K562 (cell line): Measurements from ENCODE around the gene NCOA1. TPM values are rescaled to one million over a fixed set of nuclear protein-coding genes. Genes with fewer than 3 reads are reported as not detected.

Source experiments
- ATF3 ChIP-seq, 2 experiments: fragments of 450-650 bp in 1 of 2; sonication (generic) in 1 of 2; formaldehyde crosslinking in 1 of 2; IDR thresholded peaks in 1 of 2; conservative IDR thresholded peaks in 1 of 2; 2 replicates each; pipeline versions ENCODE4 v1.6.1 to v1.8.1; 2016 to 2023; ENCODE audit warnings: mild to moderate bottlenecking in 2 of 2, moderate library complexity in 2 of 2, inconsistent platforms in 1 of 2, missing genetic modification reagents in 1 of 2
- BRF2 ChIP-seq: IDR thresholded peaks from 3 replicates; pipeline ENCODE4 v1.6.1; 2011; ENCODE audit warnings: borderline replicate concordance, mild to moderate bottlenecking; ENCODE audit not compliant: insufficient read length, insufficient read depth
- CREB3 ChIP-seq: fragments of 450-650 bp; conservative IDR thresholded peaks from 2 replicates; pipeline ENCODE4 v1.6.1; 2016; ENCODE audit warnings: missing genetic modification characterization, low read depth, mild to moderate bottlenecking, missing compliant biosample characterization, moderate library complexity
- GTF3C2 ChIP-seq: IDR thresholded peaks from 3 replicates; pipeline ENCODE4 v1.6.1; 2011; ENCODE audit warnings: borderline replicate concordance, mild to moderate bottlenecking, moderate library complexity; ENCODE audit not compliant: insufficient read length; ENCODE audit errors: extremely low read depth
- KDM1A ChIP-seq, 2 experiments: fragments of 450-650 bp; IDR thresholded peaks; 2 replicates each; pipeline ENCODE4 v1.6.1; 2016; ENCODE audit warnings: mild to moderate bottlenecking in 2 of 2
- NFRKB ChIP-seq: fragments of 450-650 bp; IDR thresholded peaks from 2 replicates; pipeline ENCODE4 v1.6.1; 2016; ENCODE audit warnings: low read depth
- PCBP1 ChIP-seq: fragments of 200-400 bp; formaldehyde crosslinking; IDR thresholded peaks from 2 replicates; pipeline ENCODE4 v1.6.1; 2018; ENCODE audit warnings: mild to moderate bottlenecking, low read depth, low read length; ENCODE audit not compliant: poor library complexity, severe bottlenecking
- PCBP2 ChIP-seq: fragments of 200-400 bp; formaldehyde crosslinking; IDR thresholded peaks from 2 replicates; pipeline ENCODE4 v1.6.1; 2018; ENCODE audit warnings: low read length, low read depth, mild to moderate bottlenecking, moderate library complexity; ENCODE audit not compliant: poor library complexity, severe bottlenecking
- SIRT6 ChIP-seq: IDR thresholded peaks from one replicate; pipeline ENCODE4 v1.6.1; 2012; ENCODE audit warnings: low read depth, mild to moderate bottlenecking, control low read depth, inconsistent platforms, low read length, moderate library complexity
- SRF ChIP-seq, 2 experiments: fragments of 250-450, 450-650 bp in 1 of 2; sonication (Bioruptor Pico) in 1 of 2; sonication (generic) in 1 of 2; formaldehyde crosslinking; IDR thresholded peaks; 2 replicates each; pipeline versions ENCODE4 v1.5.0 to v1.5.1; 2020 to 2022; ENCODE audit warnings: mild to moderate bottlenecking in 1 of 2, missing genetic modification reagents in 1 of 2
- TCF3 ChIP-seq: sonication (generic); formaldehyde crosslinking; IDR thresholded peaks from 2 replicates; pipeline ENCODE4 v1.4.0; 2020; ENCODE audit warnings: mild to moderate bottlenecking, missing genetic modification reagents
- THAP12 ChIP-seq: fragments of 250-450 bp; sonication (Bioruptor Pico); IDR thresholded peaks from 2 replicates; pipeline ENCODE4 v1.9.0; 2021; ENCODE audit warnings: mild to moderate bottlenecking, inconsistent platforms
- XRCC3 ChIP-seq: fragments of 450-650 bp; IDR thresholded peaks from 2 replicates; pipeline ENCODE4 v1.6.1; 2017; ENCODE audit warnings: mild to moderate bottlenecking, moderate library complexity
- ZBTB26 ChIP-seq: fragments of 450-650 bp; formaldehyde crosslinking; IDR thresholded peaks from 2 replicates; pipeline ENCODE4 v1.4.0; 2022; ENCODE audit warnings: missing genetic modification characterization
- ZFPM2 ChIP-seq: fragments of 250-450 bp; sonication (Bioruptor Pico); IDR thresholded peaks from 2 replicates; pipeline ENCODE4 v1.5.1; 2022; ENCODE audit warnings: mild to moderate bottlenecking
- ZNF121 ChIP-seq: sonication (generic); formaldehyde crosslinking; conservative IDR thresholded peaks from 2 replicates; pipeline ENCODE4 v1.8.0; 2022; ENCODE audit warnings: missing genetic modification reagents
- ZNF140 ChIP-seq: fragments of 250-450 bp; sonication (Bioruptor Pico); IDR thresholded peaks from 2 replicates; pipeline ENCODE4 v1.8.0; 2021; ENCODE audit warnings: moderate library complexity, mild to moderate bottlenecking, inconsistent platforms
- polyA plus RNA-seq, 8 experiments: library from polyadenylated mRNA; depleted of rRNA in 4 of 8; stranded (reverse) in 5 of 8; unstranded in 3 of 8; fragments of >200 nt; fragmentation: Nextera tagmentation in 2 of 8; fragmentation: Illumina TruSeq in 1 of 8; extraction: Ambion mirVana in 2 of 8; extraction: Trizol in 1 of 8; gene quantifications; 2 replicates each; pipeline versions ENCODE4 v1.2.1 to v1.2.3, GENCODE V29; 2011 to 2014; ENCODE audit warnings: inconsistent platforms in 1 of 8, missing spikeins in 1 of 8
- total RNA-seq, 7 experiments: library from RNA; depleted of rRNA in 6 of 7; stranded (reverse); fragments of >200 nt in 6 of 7; fragmentation: Illumina TruSeq in 2 of 7; extraction: Trizol in 2 of 7; gene quantifications; 2 replicates each; pipeline versions ENCODE4 v1.2.1 to v1.2.3, GENCODE V29; 2011 to 2021; ENCODE audit warnings: low replicate concordance in 1 of 7

The NCOA1 gene
- total and polyA plus RNA-seq, 9 of the 15 experiments (the other 6 are each of a cell fraction or from before 2014, with no cell fraction given): 4.9 to 25.7 (median 17.0) TPM

GRCh38 chr2:24494410-24494809 lies 3.4 kb downstream of the NCOA1 start (continued):
- no peak for TF ChIP-seq GTF3C2
- no peak for TF ChIP-seq PCBP1
- TF ChIP-seq SRF (CRISPR knock-in tag; IDR thresholded peaks at IDR 0.05): no peak
- peak in 1 of 2 experiments; percentile 4; a peak in 1 of 4 replicates for TF ChIP-seq KDM1A (IDR thresholded peaks at IDR 0.05)
- TF ChIP-seq ZFPM2: no peak
- no peak for TF ChIP-seq PCBP2
- TF ChIP-seq TCF3 (CRISPR knock-in tag): no peak
- TF ChIP-seq BRF2: no peak
- TF ChIP-seq NFRKB: no peak
- TF ChIP-seq SIRT6: no peak
- TF ChIP-seq CREB3 (tag): no peak
- no peak for TF ChIP-seq ZNF140
- no peak for TF ChIP-seq ZNF121 (CRISPR knock-in tag)
- TF ChIP-seq THAP12 (CRISPR knock-in tag): no peak
- no peak for TF ChIP-seq XRCC3
- no peak for TF ChIP-seq ATF3 (IDR thresholded peaks at IDR 0.05)
- no peak for TF ChIP-seq ATF3 (CRISPR knock-in tag; conservative IDR thresholded peaks at IDR 0.05)
- no peak for TF ChIP-seq ZBTB26 (CRISPR knock-in tag)
